Stimulated activated CD4-positive, alpha-beta T cell treated with anti-CD3 and anti-CD28 coated beads, Interleukin-4, amount 100 ng/mL, for 24 hours (primary cell): Measurements from ENCODE around the gene NTN1.

Source experiments
- DNase-seq: peaks from one replicate; pipeline ENCODE4 v3.0.0-alpha.2; 2020

Gene NTN1

DNA sequence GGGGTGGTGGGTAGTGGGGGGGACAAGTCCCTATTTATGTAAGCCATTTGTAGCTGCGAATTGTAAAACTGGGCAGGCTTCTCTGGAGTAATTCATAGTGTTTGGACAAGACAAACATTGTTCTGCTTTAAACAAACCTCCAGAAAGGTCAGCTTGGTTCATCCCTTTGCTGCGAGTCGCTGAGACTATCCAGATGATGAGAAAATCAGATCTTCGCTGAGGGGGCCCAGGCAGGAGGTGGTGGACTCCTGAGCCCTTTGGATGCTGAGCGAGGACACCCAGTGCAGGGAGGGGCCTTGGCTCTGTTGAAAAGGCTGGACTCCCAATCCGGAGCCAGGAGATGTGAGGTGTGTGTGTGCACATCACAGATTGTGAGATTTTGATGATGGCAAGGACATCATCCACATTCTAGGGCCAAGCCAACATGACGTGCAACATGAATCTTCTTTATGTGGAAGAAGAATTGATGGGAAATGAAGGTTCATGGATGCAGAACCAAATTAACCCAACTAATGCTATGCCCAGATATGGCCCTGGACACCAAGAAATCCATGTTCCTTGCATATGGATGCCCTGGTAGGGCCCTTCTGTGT is 15.0 kb upstream of the NTN1 start:
- no peak for DNase-seq

DNA sequence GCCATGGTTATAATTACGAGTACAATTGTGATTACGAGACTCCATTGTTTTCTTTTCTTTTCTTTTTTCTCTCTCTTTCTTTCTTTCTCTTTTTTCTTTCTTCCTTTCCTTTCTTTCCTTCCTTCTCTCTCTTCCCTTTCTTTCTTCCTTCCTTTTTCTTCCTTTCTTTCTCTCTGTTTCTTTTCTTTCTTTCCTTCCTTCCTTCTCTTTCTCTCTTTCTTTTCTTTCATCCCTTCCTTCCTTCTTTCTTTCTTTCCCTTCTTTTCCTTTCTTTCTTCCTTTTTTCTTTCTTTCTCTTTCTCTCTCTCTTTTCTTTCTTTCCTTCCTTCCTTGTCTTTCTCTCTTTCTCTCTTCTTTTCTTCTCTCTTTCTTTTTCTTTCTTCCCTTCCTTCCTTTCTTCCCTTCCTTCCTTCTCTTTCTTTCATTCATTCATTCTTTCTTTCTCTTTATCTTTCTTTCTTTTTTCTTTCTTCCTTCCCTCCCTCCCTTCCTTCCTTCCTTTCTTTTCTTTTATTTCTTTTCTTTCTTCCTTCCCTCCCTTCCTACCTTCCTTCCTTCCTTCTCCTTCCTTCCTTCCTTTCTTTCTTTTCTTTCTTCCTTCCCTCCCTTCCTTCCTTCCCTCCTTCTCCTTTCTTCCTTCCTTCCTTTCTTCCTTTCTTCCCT is 14.1 kb upstream of the NTN1 start:
- no peak for DNase-seq

DNA sequence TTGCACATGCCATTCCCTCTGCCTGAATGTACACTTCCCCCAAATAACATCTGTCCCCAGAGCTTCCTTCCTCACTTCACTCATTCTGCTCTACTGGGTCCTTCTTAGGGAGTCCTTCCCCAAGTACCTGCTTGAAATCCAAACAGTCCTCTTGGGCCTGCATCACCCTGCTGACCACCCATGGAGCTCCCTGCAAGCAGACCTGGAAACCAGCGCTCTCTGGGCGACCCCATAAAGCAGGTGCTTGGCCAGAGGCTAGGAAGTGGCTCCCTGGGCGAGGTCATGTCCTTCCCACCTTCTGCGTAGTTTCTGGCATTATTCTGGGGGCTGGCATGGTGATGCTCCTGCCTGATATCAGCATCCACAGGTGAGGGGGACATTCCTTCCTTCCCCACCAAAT is 12.2 kb upstream of the NTN1 start:
- DNase-seq: no peak

DNA sequence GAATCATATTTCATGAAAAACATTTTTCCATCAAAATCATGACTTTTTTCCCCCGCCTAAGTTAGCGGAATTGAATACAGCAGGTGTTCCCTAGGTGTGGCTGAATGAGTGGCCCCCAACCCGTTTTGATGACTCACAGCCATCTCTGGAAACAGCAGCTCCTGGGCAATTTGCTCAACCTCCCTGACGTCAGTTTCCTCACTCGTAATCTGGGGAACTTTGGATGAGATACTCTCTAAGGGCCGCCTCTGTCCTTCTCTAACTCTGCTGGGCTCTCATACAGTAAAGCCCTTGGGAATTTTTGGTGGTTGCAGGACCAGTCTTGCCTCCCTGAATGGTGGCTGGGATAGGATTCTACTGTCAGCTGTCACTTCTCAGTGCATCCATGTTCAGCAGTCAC is 11.6 kb upstream of the NTN1 start:
- no peak for DNase-seq

DNA sequence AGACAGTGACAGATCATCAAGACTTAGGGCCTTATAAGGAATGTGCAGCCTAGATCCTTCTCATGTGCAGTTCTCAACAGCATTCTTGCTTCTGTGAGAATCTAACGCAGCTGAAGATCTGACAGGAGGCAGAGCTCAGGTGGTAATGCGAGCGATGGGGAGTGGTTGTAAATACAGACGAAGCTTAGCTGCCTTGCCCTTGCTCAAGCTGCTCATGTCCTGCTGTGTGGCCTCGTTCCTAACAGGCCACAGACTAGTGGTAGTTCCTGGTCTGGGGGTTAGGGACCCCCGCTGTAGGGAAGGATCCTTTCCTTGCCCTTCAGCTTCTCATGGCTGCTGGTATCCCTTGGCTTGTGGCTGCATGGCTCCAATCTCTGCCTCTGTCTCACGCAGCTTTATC is 10.3 kb upstream of the NTN1 start:
- no peak for DNase-seq

DNA sequence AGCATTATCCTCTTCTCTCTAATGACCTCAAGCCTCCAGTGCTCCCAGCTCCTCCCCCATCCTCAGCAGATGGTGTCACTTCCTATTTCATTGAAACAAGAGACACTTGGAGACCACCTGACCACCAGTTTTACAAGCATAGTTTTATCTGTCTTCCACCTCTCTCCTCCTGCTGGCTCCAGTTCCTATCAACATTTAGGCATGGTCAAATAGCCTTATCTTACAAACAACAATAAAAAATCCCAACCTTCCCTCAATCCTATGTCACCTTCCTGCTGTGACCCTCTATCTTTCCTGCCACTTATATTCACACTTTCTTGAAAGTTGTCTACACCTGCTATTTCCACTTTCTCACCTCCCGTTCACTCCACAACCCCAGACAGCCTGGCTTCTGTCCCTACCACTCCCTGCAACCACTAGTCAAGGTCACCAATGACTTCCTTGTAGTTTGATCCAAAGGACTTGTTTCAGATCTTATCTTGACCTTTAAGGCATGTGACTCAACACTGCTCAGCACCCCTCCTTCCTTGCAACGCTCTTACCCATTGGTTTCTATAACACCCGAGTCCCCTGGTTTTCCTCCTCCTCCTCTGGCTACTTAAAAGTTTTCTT is 4.3 kb upstream of the NTN1 start:
- no peak for DNase-seq

DNA sequence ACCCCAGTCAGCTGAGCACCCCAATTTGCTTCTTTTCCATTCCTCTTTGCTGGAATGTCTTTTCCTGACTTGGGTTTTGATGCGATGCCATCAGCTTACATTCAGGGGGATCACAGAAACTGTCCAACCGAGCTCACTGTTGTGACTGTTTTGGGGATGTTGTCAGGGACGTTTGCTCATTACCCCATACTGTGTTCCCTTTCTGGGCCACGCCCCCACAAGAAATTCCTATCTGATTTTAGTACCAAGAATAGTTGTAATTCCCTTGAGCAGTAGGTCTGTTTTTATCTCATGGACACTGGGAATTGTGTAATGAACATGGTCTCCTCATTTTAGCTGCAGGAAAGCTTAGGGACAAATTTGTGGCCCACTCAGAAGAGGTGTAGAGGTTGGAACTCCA is 2.6 kb upstream of the NTN1 start:
- DNase-seq: no peak

DNA sequence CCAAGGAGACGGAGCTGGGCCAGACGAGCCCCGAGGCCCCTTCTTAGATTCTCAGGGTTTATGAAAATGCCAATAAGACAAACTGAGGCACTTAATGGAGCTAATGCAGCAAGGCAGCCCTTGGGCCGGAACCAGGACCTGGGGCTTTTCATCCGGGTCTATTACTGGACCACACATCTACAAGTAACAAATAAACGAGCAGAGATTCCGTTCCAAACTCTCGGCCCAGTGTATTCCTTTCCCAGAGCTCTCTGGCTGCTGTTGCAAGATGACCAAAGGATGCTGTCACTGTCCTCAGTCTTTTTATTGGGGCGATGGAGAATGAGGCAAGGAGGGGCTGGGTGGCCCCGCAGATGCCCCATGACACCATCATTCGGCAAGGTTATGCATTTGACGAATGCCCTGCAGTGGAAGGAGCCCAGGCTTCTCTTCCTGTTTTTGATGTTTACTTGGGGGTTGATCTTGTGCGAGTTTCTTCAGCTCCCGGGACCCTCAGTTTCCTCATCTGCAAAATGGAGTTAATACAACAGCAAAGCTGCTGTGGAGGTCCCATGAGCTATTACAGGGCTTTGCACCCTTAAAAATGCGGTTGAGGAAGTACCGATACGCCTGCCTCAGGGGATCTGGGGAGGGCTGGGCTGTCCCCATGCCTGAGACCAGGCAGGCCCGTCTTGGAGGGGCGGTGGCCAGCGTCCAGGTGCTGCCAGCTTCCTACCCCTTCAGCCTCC is 1.1 kb upstream of the NTN1 start:
- DNase-seq: no peak

DNA sequence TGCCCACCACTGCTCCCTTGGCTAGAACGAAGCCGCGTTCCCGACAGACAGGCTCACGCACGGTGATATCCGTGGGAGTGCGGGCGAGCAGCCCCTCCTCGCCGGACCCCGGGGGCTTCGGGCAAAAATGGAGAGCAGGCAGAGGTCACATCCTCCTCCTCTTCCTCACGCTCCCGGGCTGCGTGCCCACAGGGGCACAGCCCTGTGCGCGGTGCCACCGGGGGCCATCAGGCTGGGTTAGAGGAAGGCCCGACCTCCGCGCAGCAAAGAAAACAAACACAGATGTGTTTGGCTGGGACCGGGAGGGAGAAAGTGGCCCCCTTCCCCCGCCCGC is 519 bp upstream of the NTN1 start:
- no peak for DNase-seq

DNA sequence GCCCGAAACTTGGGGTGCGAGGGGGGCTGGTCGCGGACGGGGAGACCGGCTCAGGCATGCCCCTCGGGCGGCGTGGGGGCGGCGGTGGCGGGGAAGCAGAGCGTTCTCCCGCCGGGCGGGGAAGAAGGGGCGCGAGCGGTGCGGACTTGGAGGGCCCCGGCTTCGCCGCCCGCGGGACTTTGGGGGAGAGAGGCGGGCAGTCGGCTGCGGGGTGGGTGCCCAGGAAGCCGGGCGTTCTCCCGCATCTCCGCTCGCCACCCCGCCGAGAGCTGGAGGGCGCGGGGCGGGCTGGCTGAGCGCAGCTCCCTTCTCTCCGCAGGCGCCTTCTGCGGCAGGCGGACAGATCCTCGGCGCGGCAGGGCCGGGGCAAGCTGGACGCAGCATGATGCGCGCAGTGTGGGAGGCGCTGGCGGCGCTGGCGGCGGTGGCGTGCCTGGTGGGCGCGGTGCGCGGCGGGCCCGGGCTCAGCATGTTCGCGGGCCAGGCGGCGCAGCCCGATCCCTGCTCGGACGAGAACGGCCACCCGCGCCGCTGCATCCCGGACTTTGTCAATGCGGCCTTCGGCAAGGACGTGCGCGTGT is 772 bp downstream of the NTN1 start:
- DNase-seq: no peak

DNA sequence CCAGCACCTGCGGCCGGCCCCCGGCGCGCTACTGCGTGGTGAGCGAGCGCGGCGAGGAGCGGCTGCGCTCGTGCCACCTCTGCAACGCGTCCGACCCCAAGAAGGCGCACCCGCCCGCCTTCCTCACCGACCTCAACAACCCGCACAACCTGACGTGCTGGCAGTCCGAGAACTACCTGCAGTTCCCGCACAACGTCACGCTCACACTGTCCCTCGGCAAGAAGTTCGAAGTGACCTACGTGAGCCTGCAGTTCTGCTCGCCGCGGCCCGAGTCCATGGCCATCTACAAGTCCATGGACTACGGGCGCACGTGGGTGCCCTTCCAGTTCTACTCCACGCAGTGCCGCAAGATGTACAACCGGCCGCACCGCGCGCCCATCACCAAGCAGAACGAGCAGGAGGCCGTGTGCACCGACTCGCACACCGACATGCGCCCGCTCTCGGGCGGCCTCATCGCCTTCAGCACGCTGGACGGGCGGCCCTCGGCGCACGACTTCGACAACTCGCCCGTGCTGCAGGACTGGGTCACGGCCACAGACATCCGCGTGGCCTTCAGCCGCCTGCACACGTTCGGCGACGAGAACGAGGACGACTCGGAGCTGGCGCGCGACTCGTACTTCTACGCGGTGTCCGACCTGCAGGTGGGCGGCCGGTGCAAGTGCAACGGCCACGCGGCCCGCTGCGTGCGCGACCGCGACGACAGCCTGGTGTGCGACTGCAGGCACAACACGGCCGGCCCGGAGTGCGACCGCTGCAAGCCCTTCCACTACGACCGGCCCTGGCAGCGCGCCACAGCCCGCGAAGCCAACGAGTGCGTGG is 1.5 kb downstream of the NTN1 start:
- no peak for DNase-seq

DNA sequence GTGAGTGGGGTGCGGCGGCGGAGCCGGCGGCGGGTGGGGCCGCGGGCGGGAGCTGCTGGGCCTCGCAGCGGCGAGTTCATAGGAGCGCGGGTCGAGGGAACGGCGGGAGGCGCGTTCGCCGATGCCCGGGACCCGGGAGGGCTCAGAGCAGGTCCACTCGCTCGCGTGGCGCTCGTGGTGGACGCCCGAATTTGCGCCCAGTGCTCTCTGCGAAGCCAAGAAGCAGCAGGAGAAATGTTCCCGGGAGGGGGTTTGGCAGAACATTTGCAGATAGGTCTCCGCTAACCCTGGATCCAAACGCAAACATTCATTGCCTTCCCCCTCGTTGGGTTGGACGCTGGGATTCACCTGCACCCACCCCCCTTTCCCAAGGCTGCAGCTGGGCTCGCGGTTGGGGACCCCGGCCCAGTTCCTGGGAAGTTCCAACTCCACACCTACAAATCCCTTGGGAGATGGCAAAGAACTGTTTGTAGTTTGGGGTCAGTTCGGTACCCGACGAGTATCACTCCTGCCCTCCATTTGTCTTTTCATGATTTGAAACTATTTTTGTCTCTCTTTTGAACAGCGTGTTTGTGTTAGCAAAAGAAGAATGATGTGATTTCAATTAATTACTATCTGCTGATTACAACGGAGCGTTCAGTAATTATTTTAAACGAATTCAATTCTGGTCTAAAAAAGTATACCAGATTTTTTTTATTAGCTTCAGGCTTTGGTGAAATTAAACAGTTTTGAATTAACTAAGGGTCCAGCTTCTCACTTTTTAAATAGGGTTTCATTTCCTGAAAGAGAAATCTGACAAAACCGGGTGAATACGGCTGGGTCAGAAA is 2.3 kb downstream of the NTN1 start:
- no peak for DNase-seq

DNA sequence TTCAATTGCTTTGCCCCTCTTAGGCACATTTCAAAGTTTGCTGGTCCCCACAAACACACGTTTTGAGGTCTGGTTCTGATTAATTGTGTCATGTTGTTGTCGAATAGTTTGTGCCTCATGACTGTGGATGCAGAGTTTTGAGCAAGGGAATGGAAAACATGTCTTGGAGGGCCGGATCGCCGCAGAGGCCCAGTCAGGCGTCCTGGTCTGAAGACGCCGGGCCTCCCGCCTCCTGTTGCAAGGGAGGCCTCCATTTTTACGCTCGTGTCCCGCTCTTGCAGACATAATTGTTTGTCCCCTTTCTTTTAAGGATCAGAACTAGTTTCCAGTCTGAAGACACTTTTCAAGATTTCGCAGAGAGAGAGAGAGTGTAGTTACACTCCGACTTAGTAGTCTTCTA is 3.2 kb downstream of the NTN1 start:
- DNase-seq: no peak

DNA sequence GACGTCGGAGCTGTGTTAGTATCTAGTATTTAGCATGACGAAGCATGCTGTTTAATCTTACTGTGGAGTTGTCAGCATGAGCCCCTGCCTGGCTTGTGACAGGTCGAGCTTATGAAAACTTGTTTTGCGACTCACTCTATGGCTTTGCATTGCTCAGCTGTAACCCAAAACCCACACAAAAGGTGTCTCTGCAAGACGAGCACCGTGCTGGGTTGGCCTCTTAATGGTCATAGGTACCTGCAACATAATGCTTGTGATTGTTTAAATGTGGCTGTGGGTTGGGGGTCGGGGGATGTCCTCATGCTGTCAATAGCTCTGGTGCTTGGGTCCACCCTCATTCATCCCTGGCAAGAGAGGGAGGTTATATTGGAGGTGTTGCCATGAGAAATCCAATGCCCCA is 5.4 kb downstream of the NTN1 start:
- DNase-seq: no peak

DNA sequence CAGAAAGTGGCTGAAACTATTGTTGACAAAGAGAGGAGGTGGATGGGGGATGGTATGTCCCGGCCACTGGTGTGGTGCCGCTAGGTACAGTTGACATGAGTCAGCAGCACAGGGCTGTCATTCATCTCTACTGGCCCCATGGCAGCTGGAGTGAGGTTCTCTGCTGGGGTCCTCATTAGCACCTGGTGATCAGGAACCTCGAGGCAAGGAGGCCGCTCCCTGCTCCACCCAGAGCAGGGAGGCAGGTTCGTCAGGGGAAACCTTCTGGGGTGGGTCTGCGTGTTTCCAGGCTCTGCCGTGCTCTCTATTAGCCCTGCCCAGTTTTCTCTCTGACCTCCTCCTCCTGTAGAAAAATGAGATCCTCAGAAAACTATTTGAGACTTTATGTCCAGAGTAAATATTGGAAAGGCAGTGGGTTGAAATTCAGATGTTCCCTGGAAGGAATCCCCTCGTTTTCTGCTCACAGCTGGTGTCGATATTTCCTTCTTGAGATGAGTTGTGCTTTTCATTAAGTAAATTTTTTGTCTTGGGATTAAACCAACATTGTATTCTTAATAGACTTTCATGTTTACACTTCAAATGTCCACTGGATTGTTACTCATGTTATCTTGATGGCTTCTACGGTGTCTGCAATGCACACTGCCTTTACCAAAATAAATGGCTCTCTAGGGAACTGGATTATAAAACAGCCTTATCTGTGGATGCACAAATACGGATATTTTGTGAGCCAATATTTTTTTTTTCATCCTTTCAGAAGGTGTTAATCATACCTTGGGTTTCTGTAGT is 7.1 kb downstream of the NTN1 start:
- no peak for DNase-seq

DNA sequence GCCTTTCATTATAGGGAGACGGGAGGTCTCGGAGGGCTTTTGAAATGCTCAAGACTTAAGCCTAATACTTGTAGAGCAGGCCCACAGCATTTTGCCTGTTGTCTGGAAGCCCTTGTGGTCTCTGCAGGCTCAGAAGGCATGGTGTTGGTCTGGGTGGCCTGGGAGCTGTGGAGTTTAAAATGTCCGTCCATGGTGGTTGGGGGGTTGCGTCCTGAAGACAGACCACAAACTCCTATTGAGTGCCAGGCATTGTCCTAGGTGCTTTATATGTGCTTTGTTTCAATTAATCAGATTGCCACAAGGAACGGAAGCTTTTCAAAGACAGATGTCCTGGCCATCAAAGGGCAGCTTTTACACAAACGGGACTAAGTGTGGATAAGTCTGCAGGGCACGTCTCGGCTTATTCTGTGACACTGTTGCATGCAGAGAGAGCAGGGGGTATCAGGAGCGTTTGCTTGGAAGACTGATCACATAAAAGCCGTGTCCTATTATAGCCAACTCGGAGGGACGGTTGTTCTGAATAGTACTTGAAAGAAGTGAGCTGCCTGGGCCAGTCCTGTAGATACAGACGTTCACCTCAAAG is 7.8 kb downstream of the NTN1 start:
- DNase-seq: no peak

DNA sequence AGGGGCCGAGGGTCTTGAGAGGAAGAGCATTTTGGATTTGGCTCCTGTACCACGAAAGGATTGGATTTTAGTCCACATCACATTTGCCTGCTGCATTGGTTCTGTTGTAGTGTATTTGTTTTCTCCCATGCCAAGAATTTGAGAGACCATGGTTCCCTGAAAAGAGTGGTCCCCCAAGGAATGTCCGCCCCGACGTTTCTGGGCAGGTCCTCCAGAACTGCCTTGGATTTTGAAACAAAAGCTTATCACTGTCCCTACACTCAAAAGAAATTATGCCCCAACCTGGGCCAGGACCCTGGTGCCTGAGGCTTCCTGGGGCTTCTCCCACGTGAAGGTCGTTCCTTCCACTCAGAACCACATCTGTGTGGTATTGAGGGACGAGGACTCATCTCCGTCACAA is 10.8 kb downstream of the NTN1 start:
- no peak for DNase-seq

DNA sequence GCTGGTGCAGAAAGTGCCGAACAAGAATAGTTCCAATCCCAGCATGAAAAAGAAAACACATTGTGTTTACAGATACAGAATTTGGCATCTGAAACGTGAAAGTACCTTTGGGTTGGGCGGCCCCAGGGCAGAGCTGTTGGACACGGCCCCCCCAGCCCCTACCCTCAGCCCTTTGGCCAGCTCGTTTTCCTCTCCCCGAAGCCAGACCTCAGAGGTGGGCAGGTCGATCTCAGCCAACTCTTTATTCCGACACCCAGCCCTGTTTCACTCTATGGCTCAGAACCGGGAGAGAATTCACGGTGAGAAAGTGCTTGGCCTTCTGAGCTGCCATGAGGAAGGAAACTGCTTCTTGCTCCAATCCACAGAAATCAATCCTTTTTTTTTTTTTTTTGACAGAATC is 11.3 kb downstream of the NTN1 start:
- no peak for DNase-seq

DNA sequence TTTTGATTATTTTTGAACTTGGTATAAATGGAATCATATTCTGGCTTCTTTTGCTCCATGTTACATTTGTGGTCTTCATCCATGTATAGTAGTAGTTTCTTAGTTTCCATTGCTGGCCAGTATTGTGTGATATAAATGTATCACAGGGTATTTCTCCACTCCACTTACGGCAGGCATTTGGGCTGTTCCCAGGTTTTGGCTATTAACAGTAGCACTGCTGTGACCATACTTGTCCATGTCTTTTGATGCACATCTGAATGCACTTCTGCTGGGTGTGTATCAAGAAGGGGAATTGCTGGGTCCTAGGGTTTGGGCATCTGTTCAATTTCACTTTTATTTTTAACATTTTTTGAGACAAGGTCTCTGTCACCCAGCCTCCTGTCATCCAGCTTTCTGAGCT is 13.9 kb downstream of the NTN1 start:
- no peak for DNase-seq

DNA sequence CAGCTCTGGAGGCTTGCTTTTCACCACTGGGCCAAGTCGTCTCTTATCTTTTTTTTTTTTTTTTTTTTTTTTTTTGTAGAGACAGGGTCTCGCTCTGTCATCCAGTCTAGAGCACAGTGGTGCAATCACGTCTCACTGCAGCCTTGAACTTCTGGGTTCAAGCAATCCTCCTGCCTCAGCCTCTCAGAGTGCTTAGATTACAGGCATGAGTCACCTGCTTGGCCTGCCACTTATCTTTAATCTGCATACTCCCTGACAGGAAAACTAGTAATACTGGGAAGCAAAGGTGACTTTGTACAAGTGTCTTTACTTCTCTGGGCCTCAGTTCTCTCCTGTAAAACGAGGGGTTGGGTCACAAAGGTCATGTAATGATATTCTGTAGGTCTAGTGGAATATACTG is 15.0 kb downstream of the NTN1 start:
- no peak for DNase-seq

DNA sequence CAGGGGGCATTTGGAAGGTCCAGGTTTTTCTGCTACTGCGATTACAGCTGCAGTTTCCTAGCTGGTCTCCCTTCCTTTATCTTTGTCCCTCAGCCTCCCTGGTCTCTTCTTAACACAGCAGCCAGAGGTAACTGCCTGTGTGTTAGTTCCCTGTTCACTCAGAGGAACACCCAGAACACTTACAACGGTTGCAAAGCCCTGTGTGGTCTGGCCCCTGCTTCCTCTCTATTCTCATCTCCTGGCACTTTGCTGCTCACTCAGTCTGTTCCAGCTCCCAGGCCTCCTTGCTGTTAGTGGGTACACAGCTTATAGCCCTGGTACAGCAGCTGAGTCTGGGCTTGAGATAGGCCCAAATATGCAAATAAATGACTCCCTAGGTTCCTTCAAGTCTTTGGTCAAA is 16.4 kb downstream of the NTN1 start:
- DNase-seq: no peak
